ENCODE data around the gene SPEF1.

DNA sequence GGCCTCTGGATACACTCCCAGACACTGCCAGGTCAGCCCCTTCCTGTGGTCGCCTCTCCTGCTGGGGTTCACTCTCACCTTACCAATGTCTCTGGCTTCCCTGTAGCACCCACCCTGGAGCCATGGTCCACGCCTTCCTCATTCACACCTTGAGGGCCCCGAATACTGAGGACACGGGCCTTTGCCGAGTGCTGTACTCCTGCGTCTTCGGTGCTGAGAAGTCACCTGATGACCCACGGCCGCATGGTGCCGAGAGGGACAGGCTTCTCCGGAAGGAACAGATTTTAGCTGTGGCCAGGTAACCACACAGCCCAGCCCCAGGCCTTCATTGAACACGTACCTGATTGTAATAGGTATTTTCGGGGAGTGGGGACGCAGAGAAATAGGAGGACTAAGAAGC, 40.7 kb upstream of the SPEF1 start:
- TF ChIP-seq, protein P1, sequence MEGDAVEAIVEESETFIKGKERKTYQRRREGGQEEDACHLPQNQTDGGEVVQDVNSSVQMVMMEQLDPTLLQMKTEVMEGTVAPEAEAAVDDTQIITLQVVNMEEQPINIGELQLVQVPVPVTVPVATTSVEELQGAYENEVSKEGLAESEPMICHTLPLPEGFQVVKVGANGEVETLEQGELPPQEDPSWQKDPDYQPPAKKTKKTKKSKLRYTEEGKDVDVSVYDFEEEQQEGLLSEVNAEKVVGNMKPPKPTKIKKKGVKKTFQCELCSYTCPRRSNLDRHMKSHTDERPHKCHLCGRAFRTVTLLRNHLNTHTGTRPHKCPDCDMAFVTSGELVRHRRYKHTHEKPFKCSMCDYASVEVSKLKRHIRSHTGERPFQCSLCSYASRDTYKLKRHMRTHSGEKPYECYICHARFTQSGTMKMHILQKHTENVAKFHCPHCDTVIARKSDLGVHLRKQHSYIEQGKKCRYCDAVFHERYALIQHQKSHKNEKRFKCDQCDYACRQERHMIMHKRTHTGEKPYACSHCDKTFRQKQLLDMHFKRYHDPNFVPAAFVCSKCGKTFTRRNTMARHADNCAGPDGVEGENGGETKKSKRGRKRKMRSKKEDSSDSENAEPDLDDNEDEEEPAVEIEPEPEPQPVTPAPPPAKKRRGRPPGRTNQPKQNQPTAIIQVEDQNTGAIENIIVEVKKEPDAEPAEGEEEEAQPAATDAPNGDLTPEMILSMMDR (IDR thresholded peaks at IDR 0.05): no peak
- no peak for TF ChIP-seq POLR2A (IDR thresholded peaks at IDR 0.05)

Measured in body of pancreas (tissue), 4 donors.